Activated effector memory CD4-positive, alpha-beta T cell treated with Interleukin-2 at 50 U/mL for 16 hours (primary cell): Measurements from ENCODE around the gene B4GALT2.

ENCODE experiments used
- DNase-seq: peaks from one replicate; pipeline ENCODE4 v3.0.0-alpha.2; 2020

B4GALT2 gene

DNA sequence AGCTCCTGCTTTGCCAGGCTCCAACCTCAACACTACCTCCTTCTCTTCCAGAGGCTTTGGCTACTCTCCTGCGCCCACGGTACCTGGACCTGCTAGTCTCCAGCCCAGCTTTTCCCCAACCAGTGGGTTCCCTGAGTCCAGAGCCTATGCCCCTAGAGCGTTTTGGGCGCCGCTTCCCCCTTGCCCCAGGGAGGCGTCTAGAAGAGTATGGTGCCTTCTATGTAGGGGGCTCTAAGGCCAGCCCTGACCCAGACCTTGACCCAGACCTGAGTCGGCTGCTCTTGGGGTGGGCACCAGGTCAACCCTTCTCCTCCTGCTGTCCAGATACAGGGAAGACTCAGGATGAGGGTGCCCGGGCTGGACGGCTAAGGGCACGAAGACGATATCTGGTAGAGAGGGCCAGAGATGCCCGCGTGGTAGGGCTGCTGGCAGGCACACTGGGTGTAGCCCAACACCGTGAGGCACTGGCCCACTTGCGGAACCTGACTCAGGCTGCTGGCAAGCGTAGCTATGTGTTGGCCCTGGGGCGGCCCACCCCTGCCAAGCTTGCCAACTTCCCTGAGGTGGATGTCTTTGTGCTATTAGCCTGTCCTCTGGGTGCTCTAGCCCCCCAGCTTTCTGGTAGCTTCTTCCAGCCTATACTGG lies 7.6 kb upstream of the B4GALT2 start:
- no peak for DNase-seq

DNA sequence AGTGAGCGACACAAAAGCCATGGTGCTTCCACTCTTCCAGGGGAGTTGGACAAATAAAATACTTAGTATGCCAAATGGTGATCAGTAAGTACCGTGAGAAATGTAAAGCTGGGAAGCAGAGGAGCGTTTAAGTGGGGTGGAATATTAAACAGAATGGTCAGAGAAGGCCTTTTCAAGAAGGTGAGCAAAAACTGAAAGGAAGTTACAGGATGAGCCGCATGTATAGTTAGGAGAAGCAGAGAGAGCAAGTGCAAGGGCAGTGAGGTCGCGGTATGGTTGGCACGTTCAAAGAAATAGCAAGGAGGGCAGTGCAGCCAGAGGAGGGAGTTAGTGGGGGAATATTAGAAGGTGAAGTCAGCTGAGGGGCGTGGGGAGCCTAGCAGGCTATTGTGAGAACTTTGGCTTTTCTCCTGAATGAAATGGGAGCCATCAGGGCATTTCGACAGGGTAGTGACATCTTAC lies 5.0 kb upstream of the B4GALT2 start:
- no peak for DNase-seq

DNA sequence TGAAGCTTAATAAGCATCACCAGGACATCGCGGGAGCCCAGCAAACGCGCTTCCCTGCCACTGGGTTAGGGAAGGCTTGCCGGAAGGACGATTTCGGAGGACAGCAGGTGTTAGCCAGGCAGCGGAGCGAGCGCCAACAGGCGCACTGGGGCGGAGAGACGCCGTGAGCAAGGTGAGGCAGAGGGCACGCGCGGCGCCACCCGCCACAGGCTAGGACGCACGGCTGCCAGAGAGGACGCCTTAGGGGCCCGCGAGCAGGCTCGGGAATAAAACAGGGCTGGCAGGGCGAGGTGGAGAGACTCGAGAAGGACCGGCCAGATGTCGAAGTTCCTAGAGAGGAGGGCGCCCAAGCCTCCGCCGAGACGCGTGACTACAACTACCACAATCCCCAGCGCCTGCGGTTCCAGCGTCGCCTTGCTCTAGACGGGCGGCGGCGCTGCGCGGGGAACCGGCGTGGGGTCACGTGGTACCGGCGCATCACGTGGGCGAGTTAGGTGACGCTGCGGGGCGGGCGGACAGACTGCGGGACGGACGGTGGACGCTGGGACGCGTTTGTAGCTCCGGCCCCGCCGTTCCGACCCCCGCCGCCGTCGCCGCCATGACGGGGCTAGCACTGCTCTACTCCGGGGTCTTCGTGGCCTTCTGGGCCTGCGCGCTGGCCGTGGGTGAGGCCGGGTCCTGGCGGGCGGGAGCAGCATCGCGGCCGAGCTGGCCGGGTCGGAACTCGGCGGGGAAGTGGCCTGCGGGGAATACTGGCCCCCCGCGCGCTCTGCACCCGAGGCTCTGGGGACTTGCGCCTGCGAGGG lies 4.4 kb upstream of the B4GALT2 start, which contains the start of gene ATP6V0B:
TSS of gene ATP6V0B (plus strand) at position 518 of the 806 bp plus-strand sequence. CDS start at position 599, 81 bp downstream.
- DNase-seq = peak; percentile 89

DNA sequence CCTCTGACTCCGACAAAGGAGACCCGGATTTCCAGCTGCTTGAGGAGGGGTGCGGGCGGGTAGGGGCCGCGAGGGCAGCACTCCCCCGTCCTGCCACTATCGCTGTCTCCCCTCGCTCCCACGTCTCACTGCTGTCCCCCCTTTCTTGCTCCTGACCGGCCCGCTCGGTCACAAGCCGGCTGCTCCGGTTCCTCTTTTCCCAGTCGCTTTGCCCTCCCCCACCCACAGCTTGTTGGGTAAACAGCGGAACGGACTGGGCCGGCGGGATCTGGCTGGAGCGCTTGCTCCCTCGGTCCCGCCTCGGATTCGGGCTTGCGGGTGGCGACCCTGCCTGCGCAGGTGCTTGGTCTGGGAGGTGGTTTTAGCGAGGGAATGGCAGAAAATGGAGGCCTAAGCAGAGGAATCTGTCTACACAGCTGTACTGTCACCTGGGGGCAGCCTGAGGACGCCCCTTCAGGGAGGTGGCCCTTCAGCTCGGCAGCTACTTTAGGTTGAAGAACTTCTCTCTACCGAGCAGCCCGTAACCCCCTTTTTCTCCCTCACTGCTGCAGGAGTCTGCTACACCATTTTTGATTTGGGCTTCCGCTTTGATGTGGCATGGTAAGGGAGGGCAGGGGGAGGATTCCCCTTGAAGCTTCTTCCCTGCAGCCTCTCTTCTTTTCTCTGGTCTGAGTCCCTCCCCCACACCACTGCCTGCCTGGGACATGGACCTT lies 3.6 kb upstream of the B4GALT2 start:
- DNase-seq = peak; percentile 18

DNA sequence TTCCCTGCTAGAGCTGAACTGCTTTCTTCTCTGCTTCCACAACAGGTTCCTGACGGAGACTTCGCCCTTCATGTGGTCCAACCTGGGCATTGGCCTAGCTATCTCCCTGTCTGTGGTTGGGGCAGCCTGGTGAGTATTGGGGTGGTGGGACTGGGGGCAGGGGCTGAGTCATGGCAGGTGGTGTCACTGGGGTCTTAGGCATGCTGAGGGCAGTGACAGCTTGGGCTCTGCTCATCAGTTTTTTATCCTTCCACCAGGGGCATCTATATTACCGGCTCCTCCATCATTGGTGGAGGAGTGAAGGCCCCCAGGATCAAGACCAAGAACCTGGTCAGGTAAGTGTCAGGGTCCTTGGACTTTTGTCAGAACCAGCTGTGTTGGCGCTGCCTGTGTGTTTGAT lies 3.0 kb upstream of the B4GALT2 start:
- no peak for DNase-seq

DNA sequence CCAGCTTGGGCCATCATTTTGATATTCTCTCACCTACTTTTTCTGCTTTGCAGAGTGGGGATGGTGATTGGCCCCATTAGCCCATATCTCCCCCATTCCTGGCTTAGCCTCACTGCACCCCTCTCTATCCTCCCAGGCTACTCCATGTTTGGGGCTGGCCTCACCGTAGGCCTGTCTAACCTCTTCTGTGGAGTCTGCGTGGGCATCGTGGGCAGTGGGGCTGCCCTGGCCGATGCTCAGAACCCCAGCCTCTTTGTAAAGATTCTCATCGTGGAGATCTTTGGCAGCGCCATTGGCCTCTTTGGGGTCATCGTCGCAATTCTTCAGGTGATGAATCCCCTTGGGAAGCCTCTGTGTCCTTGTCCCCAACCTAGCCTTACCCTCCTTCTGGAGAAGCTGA lies 2.1 kb upstream of the B4GALT2 start:
- no peak for DNase-seq

DNA sequence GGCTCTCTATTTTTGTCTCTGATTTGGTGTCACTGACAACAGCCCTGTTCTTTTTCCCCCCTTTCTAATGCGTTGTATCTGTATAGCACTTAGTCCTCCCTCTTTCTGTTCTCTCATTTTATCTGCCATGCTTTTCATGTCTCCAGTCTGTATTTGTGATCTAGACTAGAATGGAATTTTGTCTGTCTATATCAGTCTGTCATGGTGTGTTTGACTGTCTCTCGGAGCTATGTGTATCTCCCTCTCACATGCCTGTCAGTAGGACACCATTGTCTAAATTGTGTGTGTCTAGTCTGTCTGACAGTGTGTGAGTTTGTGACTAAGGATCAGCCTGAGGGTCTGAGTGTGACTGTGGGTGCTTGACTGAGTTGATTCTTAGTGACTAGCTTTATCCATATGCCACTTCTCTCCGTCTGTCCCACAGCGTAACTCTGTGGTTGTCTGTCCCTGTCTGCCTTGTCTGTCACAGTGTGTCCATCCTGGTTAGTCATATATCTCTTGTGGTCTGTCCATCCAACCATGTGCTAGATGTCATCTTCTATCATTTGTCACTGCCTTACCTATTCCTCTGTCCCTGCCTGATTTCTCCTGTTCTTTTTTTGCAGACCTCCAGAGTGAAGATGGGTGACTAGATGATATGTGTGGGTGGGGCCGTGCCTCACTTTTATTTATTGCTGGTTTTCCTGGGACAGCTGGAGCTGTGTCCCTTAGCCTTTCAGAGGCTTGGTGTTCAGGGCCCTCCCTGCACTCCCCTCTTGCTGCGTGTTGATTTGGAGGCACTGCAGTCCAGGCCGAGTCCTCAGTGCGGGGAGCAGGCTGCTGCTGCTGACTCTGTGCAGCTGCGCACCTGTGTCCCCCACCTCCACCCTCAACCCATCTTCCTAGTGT lies 1.4 kb upstream of the B4GALT2 start:
- DNase-seq = no peak

DNA sequence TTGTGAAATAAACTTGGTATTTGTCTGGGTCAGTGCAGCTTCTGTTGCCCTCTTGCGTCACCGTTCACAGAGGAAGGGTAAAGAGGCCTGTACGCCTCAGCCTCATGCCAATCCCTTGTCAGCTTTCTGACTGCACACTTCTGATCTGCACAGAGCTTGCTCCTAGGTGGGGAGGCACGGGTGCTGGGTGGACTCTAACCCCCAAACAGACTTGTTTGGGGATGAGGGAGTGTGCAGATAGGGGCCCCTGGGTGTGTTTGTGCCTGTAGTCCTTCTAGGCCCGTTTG lies 803 bp upstream of the B4GALT2 start:
- no peak for DNase-seq

DNA sequence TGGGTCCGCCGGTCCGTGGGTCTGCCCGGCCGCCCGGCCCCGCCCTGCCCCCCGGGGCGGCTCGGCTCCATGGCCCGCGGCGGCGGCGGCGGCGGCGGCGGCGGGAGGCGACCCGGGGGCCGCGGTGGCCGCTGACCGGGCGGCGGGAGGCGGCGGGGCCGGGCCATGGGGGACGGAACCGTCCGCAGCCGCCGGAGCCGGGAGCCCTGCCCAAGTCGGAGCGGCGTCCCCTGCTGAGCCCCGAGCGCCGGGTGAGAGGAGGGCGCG lies 184 bp downstream of the B4GALT2 start:
- DNase-seq = no peak

DNA sequence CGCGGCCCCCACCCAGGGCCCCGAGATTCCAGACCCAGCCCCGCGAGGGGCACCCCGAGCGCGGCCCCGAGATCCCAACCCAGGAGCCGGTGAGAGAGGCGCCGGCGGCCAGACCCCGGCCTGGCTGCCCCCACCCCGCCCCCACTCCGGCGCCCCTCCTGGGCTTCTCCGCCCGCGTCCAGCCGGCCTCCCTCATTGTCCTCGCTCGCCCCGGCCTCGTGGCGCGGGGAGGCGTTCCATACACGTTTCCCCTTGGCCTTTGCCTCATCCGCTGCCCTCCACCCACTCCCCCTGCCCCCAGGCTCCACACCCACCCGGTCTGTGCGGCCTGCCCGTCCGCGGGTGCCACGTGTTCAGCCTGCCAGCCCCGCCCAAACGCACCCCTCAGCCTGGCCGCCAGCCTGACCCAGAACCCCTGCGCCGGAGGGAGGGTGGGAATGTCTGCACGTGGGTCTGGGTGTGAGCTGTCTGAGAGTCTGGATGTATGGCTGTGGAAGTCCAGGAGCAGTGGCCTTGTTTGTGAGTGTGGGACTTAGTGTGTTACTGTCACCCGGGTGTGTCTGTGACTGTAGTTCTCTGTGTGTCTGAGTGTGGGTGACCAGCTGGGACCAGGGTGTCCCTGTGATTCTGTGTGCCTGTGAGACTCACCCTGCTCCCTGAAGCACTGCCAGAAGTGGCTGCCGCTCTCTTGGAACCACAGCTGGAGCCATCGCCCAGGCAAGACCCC lies 681 bp downstream of the B4GALT2 start:
- no peak for DNase-seq

DNA sequence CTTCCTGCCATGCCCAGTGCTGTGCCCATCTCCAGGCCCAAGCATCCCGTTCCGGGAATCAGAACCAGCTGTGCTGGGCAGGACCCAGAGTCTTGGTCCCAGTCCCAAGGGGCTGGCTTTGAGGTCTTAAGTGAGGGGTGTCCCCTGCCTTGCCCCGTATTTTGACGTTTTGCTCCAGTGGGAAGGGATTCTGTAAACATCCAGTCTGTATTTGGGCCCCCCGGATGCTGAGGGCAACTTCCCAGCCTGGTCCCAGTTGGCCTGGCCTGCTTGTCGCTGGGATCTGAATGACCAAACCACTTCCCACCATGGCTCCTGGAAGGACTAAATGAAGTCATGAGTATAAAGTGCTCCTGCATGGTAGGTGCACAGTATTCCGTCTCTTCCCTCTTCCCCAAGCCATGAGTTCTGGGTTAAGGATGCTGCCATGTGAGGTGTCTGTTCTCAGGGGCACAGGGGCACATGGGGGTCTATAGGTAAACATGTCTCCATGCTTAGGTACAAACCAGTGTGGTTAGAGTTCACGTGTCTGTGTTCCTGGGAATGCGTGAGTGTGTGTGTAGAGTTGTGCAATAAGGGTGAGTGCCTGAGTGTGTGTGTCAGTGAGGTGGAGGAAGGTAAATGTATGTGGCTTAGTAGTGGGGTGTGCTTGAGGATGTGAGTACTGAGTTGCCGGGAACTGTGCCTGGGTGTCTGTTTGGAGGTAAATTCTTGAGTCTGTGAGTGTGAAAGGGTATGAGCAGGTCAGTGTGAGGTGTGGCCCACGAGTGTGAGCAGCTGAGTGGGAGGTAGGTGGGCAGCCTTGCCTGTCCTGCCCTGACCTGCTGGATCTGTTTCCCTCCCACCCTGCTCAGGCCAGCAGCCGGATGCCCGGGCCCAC lies 1.5 kb downstream of the B4GALT2 start:
- DNase-seq = no peak

DNA sequence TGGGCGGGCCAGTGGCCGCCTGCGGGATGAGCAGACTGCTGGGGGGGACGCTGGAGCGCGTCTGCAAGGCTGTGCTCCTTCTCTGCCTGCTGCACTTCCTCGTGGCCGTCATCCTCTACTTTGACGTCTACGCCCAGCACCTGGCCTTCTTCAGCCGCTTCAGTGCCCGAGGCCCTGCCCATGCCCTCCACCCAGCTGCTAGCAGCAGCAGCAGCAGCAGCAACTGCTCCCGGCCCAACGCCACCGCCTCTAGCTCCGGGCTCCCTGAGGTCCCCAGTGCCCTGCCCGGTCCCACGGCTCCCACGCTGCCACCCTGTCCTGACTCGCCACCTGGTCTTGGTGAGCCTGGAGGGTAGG lies 2.1 kb downstream of the B4GALT2 start:
- no peak for DNase-seq

DNA sequence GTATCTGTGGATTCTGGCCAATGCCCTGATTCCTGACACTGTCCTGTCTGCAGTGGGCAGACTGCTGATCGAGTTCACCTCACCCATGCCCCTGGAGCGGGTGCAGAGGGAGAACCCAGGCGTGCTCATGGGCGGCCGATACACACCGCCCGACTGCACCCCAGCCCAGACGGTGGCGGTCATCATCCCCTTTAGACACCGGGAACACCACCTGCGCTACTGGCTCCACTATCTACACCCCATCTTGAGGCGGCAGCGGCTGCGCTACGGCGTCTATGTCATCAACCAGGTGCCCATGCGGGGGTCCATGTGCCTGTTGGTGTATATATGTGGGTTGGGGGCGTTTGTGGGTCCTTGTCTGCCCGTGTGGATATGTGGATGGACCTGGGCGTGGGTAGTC lies 2.6 kb downstream of the B4GALT2 start:
- no peak for DNase-seq

DNA sequence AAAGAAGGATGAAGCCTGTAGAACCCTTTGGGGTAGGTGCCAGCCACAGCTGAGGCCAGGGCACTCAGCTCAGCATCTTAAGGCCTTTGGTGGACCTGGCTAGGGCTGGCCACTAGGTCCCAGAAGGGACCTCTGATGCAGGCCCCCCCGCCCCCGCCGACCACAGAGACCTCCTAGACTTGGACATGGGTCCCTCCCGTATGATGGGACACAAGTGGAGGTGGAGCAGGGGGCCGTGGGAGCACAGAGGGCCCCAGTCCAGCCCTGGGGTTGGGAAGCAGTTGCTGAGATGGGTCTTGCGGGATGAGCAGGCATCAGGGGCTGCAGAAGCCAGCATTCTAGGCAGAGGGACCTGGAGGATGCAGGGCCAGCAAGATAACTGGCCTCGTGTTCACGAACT lies 3.2 kb downstream of the B4GALT2 start:
- DNase-seq = no peak

DNA sequence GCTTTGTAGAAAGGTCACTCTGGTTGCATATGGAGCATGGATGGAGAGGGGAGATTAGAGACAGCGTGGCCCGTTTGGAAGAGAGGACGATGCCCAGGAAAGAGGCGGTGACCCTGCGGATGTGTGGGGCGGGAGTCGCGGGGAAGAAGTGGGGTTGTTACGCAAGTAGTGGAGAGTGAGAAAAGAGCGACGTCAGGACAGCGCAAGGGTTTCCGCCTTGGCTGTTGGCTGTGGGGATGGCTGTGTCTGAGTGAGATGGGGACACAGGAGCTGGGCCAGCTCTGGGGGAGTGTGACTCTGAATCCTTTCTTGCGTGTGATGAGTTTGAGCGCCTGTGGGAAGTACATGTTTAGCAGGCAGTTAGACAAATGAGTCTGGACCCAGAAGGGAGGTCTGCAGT lies 3.8 kb downstream of the B4GALT2 start:
- DNase-seq = no peak

DNA sequence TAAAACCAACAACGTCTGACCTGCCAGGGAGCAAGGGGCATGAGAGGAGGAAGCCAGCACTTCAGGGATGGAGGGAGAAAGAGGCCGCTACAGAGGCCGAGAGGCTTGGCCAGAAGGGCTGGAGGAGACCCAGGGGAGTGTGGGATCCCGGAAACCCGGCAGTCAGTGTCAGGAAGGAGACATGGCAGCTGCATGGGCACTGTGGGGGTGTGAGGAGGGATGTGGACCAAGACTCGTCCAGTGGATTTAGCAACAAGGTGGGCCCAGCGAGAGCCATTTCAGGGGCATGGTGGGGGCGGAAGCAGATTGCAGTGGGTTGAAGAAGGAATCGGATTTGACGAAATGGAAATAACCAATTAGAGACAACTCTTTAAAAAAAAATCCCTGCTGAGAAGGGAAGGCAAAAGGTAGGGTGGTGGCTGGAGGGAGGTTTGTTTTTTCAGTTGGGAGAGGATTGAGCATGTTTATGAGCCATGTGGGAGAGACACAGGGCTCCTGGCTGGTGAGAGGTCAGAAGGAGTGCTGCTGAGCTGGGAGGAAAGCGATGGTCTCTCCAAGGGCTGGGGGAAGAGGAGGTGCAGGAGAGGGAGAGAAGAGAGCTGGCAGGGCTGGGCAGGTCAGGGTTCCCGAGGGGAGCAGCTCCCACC lies 4.4 kb downstream of the B4GALT2 start:
- DNase-seq = no peak

DNA sequence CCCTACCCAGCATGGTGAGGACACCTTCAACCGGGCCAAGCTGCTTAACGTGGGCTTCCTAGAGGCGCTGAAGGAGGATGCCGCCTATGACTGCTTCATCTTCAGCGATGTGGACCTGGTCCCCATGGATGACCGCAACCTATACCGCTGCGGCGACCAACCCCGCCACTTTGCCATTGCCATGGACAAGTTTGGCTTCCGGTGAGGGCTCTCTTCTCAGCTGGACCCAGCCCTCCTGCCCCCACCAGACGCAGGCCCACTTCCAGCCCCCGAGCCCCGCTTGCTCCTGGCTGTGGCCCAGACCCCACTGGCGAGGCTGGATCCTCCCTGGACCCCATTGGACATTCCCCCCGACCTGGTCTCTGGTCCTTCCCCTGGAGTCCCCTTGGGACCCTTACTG lies 5.8 kb downstream of the B4GALT2 start:
- no peak for DNase-seq

DNA sequence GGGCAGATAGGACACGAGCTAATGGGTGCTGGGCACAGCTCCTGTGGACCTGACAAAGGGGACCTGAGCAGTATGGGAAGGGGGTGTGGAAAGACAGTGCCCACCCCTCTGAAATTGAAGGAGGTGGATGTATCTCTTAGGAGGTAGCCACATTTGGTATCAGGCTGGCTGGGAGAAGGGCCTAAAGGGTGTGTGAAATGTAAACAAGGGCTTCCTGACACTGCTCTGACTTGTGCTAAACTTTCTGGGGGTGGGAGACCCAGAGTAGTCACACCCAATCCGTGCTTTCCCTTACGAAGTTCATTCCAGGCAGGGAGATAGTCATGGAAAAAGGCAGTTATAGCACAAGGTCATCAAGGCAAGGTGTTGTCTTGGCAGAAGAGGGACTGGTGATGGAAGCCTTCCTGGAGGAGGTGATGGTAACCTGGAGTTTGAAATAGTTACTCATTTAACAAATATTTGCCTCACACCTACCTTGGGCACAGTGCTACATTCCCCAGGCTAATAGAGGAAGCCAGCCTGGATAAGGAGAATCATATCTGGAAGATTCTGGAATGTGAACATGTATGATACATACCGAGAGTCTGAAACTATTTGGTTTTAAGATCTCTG lies 7.1 kb downstream of the B4GALT2 start:
- no peak for DNase-seq

DNA sequence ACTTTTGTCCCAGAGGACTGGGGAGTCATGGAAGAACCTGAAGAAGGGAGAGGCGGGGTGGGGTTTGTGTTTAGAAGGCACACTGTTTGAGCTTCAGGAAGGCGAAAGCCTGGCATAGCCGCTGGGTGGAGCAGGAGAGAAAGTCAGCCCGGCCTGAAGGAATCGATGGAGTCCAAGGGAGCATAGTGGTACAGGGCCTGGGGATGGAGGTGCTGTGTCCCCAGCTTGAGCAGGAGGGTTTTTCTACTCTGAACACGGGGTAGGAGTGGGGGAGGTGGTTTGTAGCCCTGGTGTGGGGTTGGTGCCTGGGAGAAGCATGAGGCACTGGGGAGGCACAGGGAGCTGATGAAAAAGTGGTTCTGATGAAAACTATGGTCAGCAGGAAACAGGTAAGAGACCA lies 7.7 kb downstream of the B4GALT2 start:
- no peak for DNase-seq

DNA sequence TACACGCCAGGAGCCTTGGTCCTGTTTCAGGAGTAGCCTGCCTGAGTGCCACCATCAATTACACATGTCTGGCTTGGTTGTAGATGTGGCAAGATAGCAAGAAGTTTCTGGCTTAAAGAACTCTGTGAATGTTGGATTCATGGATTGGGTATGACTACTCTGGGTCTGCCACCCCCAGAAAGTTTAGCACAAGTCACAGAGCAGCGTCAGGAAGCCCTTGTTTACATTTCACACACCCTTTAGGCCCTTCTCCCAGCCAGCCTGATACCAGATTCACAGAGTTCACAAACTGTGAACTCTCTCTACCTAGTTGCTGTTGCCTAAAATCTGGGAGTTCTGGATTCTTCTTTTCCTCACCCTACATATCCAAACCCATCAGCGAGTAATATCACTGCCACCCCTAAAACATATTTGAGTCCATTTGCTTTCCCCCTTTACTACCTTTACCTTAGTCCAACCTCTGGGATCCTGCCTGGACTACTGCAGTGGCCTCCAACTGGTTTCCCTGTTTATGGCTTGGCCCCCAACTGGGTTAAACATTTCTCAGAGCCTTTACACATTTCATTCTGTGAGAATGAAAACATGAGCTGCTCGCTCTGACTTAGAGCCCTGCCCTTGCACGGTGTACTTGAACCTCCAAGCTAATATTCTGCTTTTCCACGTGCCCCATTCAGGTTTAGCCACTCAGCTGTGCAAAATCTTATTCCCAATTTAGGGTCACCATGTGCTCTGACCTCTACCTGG lies 8.3 kb downstream of the B4GALT2 start:
- no peak for DNase-seq
